ENCODE measurements around the gene PARP6.

Gene PARP6

DNA sequence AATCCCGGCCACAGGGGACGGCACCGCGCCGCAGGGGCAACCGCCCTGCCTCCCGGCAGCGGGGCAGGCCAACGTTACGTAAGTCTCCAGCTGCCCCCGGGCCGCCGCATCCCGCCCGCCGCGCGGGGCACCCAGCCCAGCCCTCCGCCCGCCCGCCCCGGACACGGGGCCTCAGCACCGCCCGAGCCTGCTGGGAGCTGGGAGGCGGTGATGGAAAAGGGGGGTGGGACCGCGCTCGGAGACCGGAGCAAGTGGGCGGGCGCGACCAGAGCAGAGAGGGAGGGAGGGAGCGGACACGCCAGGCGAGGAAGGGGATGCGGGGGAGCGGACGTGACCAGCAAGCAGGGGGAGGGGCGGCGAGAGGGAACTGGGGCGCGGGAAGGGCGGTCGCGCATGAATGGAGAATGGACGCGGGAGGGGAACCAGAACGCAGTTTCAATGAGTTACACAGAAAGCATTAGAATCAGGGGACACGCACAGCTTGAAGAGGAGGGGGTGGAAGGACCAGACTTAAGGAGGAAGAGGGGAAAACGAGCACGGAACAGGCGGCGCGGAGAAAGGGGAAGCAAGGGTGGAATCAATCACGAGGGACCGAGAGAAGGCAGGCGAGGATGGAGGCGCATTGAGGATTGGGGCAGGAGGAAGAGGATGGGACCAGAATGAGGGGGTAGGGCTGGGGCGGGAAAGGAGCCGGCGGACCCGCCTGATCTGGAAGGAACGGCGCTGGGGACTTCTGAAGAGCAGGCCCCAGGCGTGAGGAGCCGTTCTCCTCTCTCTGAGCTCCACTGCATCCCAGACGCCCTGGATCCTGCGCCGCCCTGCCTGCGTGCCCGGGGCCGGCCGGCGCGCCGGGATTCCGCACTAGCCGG is 41.9 kb downstream of the PARP6 start:
- no peak for DNase-seq

- no peak for DNase-seq
Observed at GRCh38 chr15:72229947-72230196, 42.5 kb downstream of the PARP6 start.

GRCh38 chr15:72229076-72229946 is 43.0 kb downstream of the PARP6 start:
- DNase-seq = no peak

- no peak for DNase-seq
Observed at GRCh38 chr15:72227720-72228119, 44.6 kb downstream of the PARP6 start.

DNA sequence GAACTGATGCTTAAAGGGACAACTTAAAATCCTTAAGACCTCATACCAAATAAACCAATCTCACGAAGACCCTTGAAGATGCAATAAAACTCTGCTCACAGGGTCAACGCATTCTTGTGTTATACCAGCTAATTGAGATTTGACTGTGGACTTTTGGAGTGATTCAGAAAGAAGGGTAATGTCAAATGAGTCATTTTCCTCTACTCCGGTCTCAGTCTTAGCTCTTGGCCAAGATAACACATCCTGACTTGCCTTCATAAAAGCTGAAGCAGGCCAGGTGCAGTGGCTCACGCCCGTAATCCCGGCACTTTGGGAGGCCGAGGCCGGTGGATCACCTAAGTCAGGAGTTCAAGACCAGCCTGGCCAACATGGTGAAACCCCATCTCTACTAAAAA is 45.2 kb downstream of the PARP6 start:
- no peak for DNase-seq

- DNase-seq = no peak
Observed at GRCh38 chr15:72223278-72223677, 49.1 kb downstream of the PARP6 start.

DNA sequence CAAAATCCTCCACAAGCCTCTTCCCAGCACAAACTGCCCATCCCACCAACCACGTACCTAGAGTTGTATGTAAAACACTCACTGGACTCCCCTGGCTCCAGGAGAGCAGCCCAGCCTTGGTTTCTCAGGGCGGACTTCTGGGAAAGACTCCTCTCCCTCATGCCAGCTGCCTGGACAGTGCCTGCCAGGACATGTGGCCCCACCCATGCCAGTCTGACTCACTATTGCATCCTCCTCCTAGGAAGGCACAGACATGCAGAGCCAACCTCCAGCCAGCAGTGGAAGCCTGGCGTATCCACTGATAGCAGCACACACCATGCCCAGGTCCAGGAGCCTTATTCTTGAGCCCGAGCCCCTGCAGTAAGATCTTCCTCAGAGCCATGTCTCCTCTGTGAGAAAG is 50.0 kb downstream of the PARP6 start:
- DNase-seq = no peak

GRCh38 chr15:72220687-72221086 is 51.7 kb downstream of the PARP6 start:
- no peak for DNase-seq

DNA sequence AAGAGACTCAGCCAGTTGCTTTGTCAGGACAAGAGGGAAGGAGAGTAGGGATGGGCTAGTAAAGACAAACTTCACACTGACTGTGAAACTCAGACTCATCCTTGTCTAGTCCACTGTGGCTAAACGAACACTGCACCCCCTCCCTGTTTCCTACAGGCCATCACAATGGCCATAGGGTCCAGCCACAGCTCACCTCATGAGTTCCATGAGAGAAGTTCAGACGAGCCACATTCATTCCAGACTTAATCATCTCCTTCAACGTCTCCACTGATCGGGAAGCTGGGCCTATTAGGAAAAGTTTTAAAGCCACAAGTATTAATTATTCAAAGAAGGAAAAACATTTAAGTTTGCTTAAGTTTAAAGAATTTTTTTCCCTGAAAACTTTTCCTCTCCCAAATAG is 55.1 kb downstream of the PARP6 start:
- no peak for DNase-seq

DNA sequence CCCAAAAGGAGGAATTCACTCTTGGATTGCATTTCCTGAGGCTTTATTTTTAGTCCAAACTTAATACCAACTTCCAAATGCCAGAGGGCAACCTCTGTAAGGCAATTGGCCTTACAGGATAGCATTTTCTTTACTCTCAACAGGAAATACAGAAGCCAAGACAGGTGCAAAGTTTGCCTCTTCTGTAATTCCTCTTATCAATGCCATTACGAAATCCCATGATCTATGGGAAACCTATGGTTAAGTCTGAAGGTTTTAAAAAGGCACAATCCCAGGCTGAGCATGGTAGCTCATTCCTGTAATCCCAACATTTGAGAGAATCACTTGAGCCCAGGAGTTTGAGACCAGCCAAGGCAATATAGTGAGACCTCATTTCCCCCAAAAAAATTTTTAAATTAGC is 56.3 kb downstream of the PARP6 start:
- DNase-seq = no peak

DNA sequence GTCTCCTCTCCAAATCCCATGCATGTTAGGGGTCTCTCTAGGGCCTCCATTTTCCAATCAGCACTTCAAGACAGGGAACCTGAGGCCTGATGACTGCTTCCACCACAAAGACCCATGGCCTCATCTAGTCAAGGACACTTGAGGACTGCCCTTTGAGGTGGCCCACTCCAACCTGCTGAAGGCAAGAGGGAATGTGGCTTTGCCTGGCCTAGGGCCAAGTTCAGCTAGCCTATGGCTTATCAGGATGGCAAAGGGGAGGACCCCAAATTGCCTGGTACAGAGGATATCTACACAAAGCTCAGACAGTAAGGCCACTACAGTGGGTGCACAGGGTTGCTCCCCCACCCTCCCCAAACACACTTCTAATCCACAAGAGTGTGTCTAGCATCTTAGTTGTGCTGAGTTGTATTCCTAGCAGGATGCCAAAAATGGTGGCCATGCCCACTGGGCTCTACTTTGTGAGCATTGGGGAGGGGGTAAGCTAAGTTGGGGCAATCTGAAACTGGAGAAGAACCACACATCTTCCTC is 64.7 kb downstream of the PARP6 start:
- DNase-seq = no peak

GRCh38 chr15:72206677-72207000 is 65.7 kb downstream of the PARP6 start:
- DNase-seq = no peak

- no peak for DNase-seq
Observed at GRCh38 chr15:72205896-72206676, 66.3 kb downstream of the PARP6 start.

GRCh38 chr15:72205273-72205672 is 67.1 kb downstream of the PARP6 start:
- DNase-seq = no peak

DNA sequence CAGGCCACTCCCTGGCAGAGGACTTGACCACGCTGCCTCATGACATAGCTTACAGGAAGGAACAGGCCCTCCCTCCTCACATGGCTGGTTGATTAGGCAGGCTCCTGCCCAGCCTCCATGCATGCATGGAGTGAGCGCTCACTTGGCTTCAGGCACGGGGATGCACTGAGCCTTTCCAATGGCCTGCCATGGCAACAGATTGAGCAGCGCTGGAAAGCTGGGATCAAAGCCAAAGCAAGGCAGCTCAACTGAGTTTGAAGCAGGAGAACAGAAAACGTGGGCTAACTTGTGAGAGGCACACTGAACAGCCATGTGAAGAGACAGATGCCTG is 68.9 kb downstream of the PARP6 start:
- no peak for DNase-seq

- no peak for DNase-seq
Observed at GRCh38 chr15:72202801-72203506, 69.4 kb downstream of the PARP6 start.

- DNase-seq = no peak
Observed at GRCh38 chr15:72202302-72202701, 70.1 kb downstream of the PARP6 start.

- no peak for DNase-seq
Observed at GRCh38 chr15:72201391-72201921, 70.9 kb downstream of the PARP6 start.

DNA sequence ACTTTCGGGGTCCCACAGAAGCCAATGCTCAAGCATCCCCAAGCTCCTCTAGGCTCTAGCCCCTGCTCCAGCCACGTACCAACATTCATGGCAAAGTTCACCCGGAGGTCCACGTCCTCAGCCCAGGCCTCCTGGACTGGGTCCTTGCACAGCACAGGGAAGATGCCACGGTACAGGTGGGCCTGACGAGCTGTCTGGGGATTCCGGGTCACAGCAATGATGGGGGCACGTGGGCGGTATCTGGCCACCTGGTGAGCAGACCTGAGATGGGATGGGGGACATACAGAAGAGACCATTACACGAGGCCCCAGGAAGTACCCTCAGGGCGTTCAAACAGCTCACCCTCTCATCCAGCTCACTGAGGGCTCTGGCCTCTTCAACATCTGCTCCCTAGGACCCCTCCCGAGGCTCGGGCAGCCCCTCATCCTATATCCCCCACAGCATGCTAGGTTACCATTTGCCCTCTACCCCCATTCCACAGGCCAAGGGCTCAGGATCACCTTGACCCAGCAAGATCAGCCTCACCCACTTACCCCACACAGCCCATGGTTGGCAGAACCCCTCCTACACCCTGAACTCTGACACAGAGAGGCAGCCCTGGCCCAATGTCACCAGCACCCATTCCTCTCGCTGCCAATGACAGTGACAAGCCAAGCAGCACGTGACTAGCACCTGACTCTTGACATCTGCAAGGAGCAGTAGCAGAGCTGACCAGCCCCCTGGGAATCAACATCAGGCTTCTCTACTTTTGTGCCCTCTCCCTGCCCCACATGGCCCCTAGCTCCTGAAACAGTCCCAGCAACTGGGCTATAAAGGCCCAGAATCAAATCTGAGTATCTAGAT is 71.7 kb downstream of the PARP6 start:
- DNase-seq = no peak

DNA sequence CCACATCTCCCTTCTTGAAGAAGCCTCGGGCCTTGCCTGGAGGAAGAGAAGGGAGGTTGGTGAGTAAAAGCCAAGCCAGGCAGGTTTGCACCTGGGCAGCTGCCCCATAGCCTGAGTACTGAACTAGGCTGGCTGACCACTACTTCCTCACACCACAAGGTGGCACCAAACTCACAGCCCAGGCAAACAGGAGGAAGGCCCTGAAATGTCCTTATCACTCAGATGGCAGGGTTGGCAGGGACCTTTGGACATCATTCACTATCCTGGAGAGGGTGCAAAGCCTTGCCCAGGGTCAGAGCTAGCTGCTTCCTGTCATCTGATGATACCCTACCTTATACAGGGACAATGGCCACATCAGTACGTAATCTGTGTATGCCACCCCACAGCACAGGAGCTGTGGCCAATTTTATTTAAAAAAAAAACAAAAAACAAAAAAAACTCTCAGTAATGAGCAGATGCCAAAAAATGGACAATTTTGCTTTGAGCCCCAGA is 72.6 kb downstream of the PARP6 start:
- DNase-seq = no peak

DNA sequence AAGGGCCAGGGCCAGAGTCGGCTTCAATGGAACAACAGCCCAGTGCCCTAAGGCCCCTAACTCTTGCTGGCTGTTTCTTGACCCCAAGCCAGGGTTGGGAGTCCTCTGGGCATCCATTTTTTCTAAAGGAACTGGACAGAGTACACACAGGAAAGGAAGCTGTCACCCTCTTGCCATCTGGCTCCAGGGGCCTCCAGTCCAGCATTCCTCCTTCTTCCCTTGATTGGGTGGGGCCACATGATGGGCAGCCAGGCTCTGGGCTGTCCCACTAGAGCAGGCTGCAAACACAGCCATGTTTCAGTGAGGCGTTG is 73.2 kb downstream of the PARP6 start:
- DNase-seq = no peak

All from NCI-H1436 treated with DMSO at 0.1 percent for 48 hours (cell line).